ENCODE measurements around the gene MAD1L1. TPM values are rescaled to one million over a fixed set of nuclear protein-coding genes. Genes with fewer than 3 reads are reported as not detected.

MAD1L1 gene
- total RNA-seq, 2 experiments from 2014 or later, result 157 to 160 TPM

DNA sequence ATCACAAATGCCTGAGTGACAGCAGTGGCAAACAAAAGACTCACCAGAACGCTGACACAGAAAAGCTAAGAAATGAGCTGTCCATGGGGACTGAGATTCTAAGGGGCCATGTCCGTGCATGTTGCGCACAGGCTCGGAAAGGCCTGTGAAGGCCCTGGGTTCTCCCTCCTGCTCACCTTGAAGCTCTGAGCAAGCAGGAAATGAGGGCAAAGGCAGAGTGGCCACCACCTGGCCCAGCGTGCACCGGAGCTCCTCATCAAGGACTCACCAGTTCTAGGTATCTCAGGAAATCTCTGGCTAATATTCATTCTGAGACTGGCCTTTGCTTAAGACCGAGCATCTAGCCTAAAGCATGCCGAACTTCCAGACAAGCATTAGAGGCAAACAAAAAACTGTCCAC, 52.7 kb downstream of the MAD1L1 start:
- Mint-ChIP-seq H3K4me3 (no peak overlapping the region), H3K9me3 (no peaks in the 10 kb centered on the region), H3K27ac (no peak overlapping the region), H3K4me1 (ENCODE audit: low read depth) (no peaks in the 10 kb centered on the region), H3K36me3 (ENCODE audit: low read depth) (peaks cover 32% of the 10 kb centered on the region), H3K27me3 (no peaks in the 10 kb centered on the region)
- Histone ChIP-seq H3K27me3 (ENCODE audit: control insufficient read depth in 1 of 2, insufficient read depth in 2 of 2, low read length in 2 of 2) (no peaks in the 10 kb centered on the region), H3K4me1 (ENCODE audit: insufficient read depth, low read length) (no peaks in the 10 kb centered on the region), H3K27ac (ENCODE audit: low read depth in 1 of 2, low read length in 2 of 2) (no peak overlapping the region), H3K36me3 (ENCODE audit: insufficient read depth, low read length) (no peaks in the 10 kb centered on the region), H3K4me3 (ENCODE audit: low read length) (no peak overlapping the region), H3K9me3 (ENCODE audit: control insufficient read depth in 1 of 2, insufficient read depth in 1 of 2, low read length in 2 of 2) (no peaks in the 10 kb centered on the region)
- DNase-seq, result no peak
- intact Hi-C loops (cut with DNase I, micrococcal nuclease), result no loop called here
- ChIA-PET POLR2A (no interaction called here), CTCF (no interaction called here)
- TF ChIP-seq, protein P1, sequence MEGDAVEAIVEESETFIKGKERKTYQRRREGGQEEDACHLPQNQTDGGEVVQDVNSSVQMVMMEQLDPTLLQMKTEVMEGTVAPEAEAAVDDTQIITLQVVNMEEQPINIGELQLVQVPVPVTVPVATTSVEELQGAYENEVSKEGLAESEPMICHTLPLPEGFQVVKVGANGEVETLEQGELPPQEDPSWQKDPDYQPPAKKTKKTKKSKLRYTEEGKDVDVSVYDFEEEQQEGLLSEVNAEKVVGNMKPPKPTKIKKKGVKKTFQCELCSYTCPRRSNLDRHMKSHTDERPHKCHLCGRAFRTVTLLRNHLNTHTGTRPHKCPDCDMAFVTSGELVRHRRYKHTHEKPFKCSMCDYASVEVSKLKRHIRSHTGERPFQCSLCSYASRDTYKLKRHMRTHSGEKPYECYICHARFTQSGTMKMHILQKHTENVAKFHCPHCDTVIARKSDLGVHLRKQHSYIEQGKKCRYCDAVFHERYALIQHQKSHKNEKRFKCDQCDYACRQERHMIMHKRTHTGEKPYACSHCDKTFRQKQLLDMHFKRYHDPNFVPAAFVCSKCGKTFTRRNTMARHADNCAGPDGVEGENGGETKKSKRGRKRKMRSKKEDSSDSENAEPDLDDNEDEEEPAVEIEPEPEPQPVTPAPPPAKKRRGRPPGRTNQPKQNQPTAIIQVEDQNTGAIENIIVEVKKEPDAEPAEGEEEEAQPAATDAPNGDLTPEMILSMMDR (IDR thresholded peaks at IDR 0.05), result no peak
- no peak for ATAC-seq (ENCODE audit: poor library complexity)

DNA sequence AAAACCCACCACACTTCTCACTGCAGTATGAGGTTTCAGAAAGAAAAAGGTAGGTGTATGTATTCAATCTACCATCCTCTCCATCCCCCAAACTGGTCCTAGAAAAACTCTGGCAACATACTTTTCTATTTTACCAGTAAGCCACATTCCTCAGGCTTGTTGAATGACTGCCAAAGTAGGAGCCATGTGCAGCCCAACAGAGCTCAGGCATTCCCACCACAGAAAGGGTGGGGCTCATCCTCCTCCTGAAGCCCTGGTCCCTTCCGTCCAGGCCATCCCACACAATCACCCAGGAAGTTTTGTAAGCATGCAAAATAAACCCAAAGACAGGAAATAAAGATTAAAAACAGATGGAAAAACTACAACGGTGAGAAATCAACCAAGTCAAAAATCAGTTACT, 57.2 kb downstream of the MAD1L1 start:
- no peak for ATAC-seq (ENCODE audit: poor library complexity)
- TF ChIP-seq, protein P1 (IDR thresholded peaks at IDR 0.05), result no peak
- intact Hi-C loops (cut with DNase I, micrococcal nuclease), result no loop called here
- Histone ChIP-seq H3K4me1 (ENCODE audit: insufficient read depth, low read length) (no peaks in the 10 kb centered on the region), H3K27ac (ENCODE audit: low read depth in 1 of 2, low read length in 2 of 2) (no peak overlapping the region), H3K4me3 (ENCODE audit: low read length) (no peak overlapping the region), H3K27me3 (ENCODE audit: control insufficient read depth in 1 of 2, insufficient read depth in 2 of 2, low read length in 2 of 2) (no peaks in the 10 kb centered on the region), H3K9me3 (ENCODE audit: control insufficient read depth in 1 of 2, insufficient read depth in 1 of 2, low read length in 2 of 2) (no peaks in the 10 kb centered on the region), H3K36me3 (ENCODE audit: insufficient read depth, low read length) (no peaks in the 10 kb centered on the region)
- Mint-ChIP-seq H3K36me3 (ENCODE audit: low read depth) (peaks cover 47% of the 10 kb centered on the region), H3K27me3 (no peaks in the 10 kb centered on the region), H3K4me3 (no peak overlapping the region), H3K27ac (no peak overlapping the region), H3K9me3 (no peaks in the 10 kb centered on the region), H3K4me1 (ENCODE audit: low read depth) (no peaks in the 10 kb centered on the region)
- POLR2A ChIA-PET, result no interaction called here
- CTCF ChIA-PET, result no interaction called here
- no peak for DNase-seq

DNA sequence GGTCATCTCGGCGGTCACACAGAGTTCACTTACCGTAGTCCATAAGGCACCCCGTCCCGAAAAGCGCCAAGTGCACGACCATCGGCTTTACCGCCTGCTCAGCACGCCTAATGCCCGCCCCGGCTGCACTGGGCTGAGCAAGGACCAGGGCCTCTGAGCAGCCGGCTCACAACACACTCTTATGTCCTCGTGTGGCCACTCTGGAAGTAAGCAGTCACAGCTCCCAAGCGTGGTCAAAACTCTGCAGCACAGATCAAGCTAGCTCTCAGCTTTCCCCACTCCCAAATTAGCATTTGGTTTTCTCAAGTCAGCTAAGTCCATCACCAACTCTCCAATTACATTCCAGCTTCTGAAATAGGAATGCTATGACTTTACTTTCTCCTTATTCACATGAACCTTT, 57.7 kb downstream of the MAD1L1 start:
- POLR2A ChIA-PET, result no interaction called here
- CTCF ChIA-PET, result no interaction called here
- no peaks in the 10 kb centered on the region for H3K27me3 Mint-ChIP-seq
- H3K27me3 ChIP-seq (ENCODE audit: control insufficient read depth in 1 of 2, insufficient read depth in 2 of 2, low read length in 2 of 2), result no peaks in the 10 kb centered on the region
- no peaks in the 10 kb centered on the region for H3K9me3 ChIP-seq (ENCODE audit: control insufficient read depth in 1 of 2, insufficient read depth in 1 of 2, low read length in 2 of 2)
- H3K4me3 ChIP-seq (ENCODE audit: low read length), result no peak overlapping the region
- H3K4me1 ChIP-seq (ENCODE audit: insufficient read depth, low read length), result no peaks in the 10 kb centered on the region
- no peaks in the 10 kb centered on the region for H3K9me3 Mint-ChIP-seq
- no peak overlapping the region for H3K27ac Mint-ChIP-seq
- H3K4me1 Mint-ChIP-seq (ENCODE audit: low read depth), result no peaks in the 10 kb centered on the region
- TF ChIP-seq, protein P1 (IDR thresholded peaks at IDR 0.05), result no peak
- no peak for ATAC-seq (ENCODE audit: poor library complexity)
- peaks cover 47% of the 10 kb centered on the region for H3K36me3 Mint-ChIP-seq (ENCODE audit: low read depth)
- no peaks in the 10 kb centered on the region for H3K36me3 ChIP-seq (ENCODE audit: insufficient read depth, low read length)
- no peak overlapping the region for H3K27ac ChIP-seq (ENCODE audit: low read depth in 1 of 2, low read length in 2 of 2)
- no peak overlapping the region for H3K4me3 Mint-ChIP-seq
- intact Hi-C loops (cut with DNase I, micrococcal nuclease), result no loop called here
- no peak for DNase-seq
